ENCODE measurements around the gene FFAR4.

Gene FFAR4

DNA sequence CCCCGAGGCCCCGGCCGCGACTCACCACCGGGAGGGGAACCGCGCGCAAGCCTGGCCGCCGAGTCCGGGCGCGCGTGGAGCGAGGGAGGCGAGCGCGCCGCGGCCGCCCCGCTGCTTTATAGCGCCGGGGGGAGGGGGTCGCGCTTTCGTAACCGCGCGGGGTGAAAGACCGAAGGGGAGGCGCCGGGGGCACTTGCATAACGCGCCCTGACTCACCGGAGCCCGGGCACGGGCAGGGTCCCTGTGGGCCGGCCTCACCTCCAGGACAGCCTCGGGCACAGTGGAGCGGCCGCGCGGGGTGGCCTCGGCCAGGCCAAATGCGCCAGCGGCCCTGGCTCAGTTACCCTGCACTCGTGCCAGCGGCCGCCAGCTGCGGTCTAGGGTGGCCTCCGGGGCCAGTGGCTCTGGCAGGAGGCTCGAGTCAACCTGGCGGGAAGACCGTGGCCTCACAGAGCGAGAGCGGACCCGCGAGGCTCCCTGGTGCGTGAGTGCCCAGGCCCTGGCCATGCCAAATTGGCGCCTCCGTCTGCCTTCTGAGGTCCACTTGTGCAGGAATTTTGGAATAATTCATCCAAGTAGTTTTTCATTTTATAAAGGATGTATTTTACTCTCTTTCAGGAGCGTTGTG, 34.8 kb downstream of the FFAR4 start, which contains the start of gene RBP4:
Gene RBP4 (minus strand): TSS at position 90 of the 628 bp plus-strand sequence. CDS start 207 bp downstream, outside the sequence.
- FAIRE-seq, result no peak

DNA sequence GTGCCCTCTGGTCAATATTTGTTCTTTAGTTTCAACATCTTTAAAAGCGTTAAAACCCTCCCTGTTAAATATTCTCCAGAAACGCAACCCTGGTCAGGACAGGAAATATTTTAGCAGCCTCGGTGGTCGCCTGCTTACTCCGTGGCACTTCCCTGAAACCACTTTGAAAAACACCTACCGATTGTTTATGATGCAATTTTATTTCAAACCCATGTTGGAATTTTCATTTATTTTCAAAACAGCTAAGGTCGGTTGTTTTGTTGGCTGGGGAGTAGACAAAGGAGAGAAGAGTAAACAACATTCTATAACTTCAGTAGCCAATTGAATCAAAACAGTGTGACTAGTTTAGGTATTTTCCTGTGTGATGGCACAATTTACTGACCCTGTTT, 35.3 kb downstream of the FFAR4 start:
- no peak for FAIRE-seq

DNA sequence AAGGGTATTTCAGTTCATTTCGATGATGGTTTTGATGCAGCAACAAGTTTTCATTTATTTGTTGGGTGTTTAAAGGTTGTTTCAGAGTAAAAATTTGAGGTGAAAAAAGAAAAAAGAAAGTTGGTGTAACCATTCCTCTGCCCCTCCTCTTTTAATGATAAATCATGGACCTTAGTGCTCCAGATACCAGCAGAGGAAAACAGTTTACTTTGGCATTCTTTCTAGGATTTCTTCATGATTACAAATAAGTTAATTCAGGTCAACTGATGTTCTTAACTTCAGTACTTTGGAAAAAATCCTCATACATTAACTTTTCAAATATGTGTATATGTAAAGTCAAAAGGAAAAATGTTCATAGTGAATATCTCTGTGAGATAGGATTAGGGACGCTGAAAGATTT, 36.6 kb downstream of the FFAR4 start:
- FAIRE-seq, result no peak

DNA sequence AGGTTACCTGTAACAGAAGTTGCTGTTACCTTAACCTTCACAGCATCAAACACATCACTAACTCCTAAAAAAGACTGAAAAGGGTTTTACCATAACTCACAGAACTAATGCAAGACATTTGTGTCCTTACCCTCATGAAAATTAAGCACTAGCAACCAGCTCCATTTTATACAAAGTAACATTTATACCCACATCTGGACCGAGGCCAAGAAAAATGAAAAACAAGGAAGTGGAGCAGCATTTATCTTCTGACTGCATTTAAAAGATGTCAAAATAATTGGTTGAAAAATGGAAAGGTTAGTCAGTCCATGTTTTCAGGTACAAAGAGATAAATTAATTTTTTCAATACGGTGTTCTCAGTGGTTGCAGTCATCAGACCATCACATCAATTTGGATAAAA, 37.7 kb downstream of the FFAR4 start:
- no peak for FAIRE-seq

DNA sequence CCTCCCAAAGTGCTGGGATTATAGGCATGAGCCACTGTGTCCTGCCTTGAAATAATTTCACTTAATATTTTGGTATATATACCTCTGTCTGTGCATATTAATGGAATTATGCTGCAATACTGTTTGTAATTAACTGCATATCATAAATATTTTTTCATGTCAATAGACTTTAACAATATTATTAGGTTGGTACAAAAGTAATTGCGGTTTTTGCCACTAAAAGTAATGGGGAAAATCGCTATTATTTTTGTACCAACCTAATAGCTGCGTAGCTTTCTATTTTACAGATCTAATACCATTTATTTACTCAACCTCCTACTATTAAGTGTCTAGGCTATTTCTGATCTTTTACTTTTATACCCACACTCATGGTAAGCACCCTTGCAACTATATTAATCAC, 42.0 kb downstream of the FFAR4 start:
- FAIRE-seq, result no peak

DNA sequence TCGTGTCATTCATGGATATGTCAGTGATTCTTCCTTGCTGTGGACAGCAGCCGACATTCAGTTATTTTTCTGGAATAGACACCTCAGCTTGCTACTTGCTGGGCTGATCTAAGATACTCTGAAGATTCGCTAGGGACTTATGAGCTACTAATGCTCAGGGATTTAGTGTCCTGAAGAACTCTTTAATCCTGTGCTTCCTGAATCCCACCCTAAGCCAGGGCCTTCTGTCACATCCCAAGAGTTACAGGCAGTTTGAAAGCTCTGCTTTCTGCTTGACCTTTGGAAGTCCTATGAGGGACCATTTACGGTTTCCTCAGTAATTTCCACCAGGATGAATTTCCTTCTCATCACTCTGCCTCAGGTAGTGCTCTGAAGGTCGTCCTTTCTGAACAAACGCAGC, 45.8 kb downstream of the FFAR4 start, which contains the start of gene PDE6C:
Gene PDE6C (plus strand): TSS at position 227 of the 400 bp plus-strand sequence. CDS start 189 bp downstream, outside the sequence.
- FAIRE-seq, result no peak

DNA sequence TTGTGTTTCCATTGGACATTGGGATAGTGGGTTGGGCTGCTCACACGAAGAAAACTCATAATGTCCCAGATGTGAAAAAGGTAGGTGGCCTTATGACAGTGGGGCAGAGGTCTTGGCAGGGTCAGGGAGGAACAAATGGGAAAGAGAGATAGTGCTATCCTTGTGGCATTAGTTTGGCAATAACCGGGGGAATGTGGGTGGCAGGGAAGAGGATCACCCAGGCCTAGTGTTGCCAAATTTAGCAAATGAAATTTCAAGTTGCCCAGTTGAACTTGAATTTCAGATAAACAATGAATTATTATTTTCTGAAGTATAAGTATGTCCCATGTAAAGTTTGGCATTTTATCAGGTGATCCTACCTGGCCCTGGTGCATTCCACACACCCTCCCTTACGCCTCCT, 46.7 kb downstream of the FFAR4 start:
- FAIRE-seq, result no peak

DNA sequence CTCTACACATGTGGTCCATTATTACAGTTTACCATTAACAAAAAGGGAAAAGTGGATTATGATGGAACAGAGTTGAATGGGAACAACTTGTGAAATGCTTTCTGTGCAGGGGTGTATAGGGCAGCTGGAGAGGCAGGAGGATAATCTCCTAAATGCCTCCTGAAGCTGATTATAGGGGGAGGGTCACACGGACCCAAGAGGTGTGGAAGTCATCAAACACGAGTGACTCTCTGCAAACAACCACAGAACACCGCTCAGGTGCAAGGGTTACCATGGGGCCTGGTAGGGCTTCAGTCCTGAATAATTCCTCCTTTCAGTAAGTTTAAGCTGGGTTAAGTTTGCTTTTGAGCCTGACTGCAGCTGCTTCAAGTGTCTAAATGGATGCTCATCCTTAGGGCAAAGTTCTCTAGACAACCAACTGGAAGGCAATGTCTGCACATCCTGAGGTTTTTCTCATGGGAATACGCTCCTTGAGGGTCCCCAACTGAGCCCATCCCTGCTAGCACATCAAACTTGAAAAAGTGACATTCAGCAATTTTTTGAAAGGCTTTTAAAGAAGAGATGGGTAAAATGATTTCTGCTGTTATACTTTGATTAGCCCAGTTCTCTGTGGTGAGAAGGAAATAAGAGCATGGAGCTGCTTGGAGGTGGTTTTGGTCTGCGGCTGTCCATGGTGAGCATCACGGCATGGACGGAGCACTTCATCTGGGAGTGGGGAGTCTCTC, 47.8 kb downstream of the FFAR4 start:
- FAIRE-seq, result no peak

DNA sequence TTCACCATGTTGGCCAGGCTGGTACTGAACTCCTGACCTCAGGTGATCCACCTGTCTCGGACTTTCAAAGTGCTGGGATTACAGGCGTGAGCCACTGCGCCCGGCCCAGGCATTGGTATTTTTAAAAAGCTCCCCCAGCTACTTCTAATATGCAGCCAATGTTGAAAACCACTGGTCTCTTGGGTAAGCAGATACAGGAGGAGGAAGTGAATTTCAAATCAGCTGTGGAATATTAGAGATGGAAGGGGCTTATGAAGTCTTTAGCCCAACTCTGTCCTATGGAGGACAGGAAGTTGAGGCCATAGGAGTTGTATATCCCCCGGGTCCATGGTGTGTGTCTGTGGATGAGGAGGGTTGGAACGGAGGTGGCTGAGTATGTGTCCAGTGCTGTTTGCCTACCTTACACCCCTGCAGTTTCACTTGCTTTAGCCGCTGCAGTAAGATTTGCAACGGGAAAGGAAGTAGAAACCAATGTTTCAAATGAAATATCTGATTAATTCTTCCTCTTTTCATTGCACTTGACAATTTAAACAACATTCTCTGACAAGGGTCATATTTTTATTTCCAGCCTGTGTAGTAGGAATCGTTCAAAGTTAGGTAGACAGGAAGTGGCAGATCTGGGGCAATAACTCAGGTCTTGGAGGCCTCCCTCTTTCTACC, 49.2 kb downstream of the FFAR4 start:
- FAIRE-seq, result no peak

DNA sequence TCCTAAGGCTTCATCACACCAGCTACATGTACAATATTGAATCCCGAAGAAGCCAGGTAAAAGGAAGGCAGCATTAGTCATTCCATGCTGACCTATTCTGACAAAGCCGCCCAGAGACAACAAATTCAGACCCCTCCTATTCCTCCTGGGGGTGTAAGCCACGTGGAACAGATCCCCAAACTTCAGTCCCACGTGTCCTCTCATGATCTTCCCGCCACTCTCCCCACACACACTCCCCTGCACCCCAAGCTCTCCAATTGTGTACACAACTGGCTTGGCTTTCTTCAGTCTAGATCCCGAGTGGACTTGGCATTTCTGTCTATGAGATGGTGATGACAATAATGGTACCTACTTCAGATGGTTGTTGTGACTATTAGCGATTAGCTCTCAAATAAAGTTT, 54.5 kb downstream of the FFAR4 start:
- FAIRE-seq, result no peak

DNA sequence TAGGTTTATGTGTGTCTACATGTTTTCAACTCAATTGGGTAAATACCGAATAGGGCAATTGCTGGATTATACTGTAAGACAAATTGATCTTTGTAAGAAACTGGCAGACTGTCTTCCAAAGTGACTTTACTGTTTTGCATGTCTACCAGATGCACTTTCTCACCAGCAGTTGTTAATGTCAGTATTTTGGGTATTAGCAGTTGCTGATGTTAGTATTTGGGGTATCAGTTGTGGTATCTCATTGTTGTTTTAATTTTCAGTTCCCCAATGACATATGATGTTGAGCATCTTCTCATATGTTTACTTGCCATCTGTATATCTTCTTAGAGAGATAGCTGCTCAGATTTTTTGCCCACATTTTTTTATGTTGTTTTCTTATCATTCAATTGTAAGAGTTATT, 56.5 kb downstream of the FFAR4 start:
- no peak for FAIRE-seq

DNA sequence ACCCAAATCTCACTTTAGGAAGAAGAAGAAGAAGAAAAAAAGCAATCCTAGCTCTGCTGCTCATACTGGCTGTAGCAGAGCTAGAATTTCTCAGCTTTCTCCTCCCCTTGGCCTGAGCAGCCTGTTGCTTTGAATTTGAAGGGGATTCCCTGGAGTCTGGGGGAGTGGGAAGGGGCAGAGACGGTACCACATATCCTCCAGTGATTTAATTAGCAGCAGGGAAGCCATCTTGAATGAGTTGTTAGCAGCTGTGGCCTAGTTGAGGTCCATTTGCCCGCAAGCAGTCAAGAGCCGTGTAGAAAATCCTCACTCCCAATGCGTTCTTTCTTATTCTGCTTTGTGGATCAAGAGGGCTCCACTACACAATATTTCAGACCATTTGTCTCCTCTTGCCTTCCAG, 62.4 kb downstream of the FFAR4 start:
- no peak for FAIRE-seq

DNA sequence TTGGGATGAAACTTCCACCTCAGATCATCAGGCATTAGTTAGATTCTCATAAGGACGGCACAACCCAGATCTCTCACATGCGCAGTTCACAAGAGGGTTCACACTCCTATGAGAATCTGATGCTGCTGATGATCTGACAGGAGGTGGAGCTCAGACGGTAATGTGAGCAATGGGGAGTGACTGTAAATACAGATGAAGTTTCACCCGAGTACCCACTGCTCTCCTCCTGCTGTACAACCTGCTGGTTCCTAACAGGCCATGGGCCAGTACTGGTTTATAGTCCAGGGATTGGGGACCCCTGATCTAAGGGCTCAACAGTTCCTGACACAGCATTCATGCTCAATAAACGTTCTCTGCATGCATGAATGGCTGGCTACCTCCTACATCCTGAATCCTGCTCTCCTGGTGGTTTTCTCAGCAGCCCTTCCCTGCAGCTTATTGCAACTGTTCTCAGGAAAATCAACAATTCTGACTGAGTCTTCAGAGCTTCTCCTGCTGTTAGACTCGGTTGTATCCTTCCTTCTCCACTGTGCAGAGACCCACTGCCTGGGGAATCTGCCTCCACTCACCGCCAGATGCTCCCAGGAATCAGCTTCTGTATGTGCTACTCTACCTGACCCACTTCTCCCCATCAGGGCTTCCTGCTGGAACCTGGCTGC, 63.3 kb downstream of the FFAR4 start:
- FAIRE-seq, result no peak

DNA sequence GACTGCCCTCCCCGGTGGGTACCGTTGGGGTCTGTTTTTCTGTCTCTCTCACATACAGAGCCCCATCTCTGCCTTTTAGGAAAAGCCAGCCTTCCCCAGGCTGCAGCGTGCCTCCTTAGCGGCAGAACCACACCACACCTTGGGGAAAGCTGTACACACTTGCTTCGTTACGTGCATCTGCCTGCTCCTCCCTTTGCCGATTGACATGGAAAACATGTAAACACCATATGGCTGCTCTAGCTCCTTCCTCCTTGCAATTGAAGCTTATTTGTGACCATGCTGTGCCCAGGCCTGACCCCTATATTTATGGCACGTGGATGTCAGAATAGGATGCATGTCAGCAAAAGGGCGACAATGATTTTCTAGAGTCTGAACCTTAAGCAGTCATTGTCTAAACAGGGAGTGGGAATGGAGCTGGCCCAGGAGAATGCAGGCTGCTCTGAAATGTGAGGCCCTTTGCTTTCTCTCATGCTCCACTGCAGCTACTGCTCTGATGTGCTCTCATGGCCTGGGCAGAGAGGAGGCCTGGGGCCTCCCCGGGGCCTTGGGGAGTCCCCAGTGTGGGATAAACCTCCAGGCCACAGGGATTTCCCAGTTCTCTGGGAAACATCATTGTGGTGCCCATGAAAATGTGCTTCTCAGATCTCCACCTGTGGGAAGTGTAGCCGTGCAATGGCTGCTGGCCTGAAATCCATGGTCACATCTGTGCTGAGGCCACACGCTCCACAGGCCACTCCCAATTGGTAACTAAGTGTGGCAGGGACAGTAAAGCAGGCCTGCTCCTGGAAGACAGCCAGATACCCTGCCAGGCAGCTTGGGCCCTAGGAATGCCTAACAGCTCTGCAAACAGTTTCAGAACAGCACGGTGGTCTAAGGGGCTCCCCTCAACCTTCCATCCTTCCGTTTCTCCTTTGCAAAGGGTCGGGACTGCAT, 64.4 kb downstream of the FFAR4 start:
- no peak for FAIRE-seq

Data from TTC549 (cell line).